Measurements from ENCODE around the gene CD109. TPM values are rescaled to one million over a fixed set of nuclear protein-coding genes. Genes with fewer than 3 reads are reported as not detected.
"Not testable (repeated sequence)": the region's sequence is repeated elsewhere in the genome, so short reads cannot be mapped to it uniquely, and the experiment has no call there.

CD109 gene
- polyA plus RNA-seq, 1 donor = 12.3 TPM

GRCh38 chr6:73796881-73797280 is 100.9 kb downstream of the CD109 start:
- DNase-seq = no peak

- DNase-seq = no peak
Observed at GRCh38 chr6:73797861-73798260, 101.9 kb downstream of the CD109 start.

GRCh38 chr6:73798592-73798991 is 102.6 kb downstream of the CD109 start:
- peak; percentile 48 for DNase-seq

GRCh38 chr6:73800997-73801396 is 105.0 kb downstream of the CD109 start:
- DNase-seq = no peak

GRCh38 chr6:73801652-73802268 is 105.8 kb downstream of the CD109 start:
- DNase-seq = no peak

- no peak for DNase-seq
Observed at GRCh38 chr6:73802366-73802765, 106.4 kb downstream of the CD109 start.

GRCh38 chr6:73803562-73804241 is 107.7 kb downstream of the CD109 start:
- DNase-seq = peak; percentile 12

- not testable (repeated sequence) for DNase-seq
Observed at GRCh38 chr6:73805221-73805620, 109.2 kb downstream of the CD109 start.

GRCh38 chr6:73805982-73806381 is 110.0 kb downstream of the CD109 start:
- DNase-seq = not testable (repeated sequence)

GRCh38 chr6:73811706-73812105 is 115.7 kb downstream of the CD109 start:
- DNase-seq = no peak

- peak; percentile 76 for DNase-seq
Observed at GRCh38 chr6:73817253-73817652, 121.2 kb downstream of the CD109 start.

- DNase-seq = no peak
Observed at GRCh38 chr6:73823046-73823735, 127.2 kb downstream of the CD109 start.

- DNase-seq = no peak
Observed at GRCh38 chr6:73823832-73824231, 127.8 kb downstream of the CD109 start.

GRCh38 chr6:73826571-73826970 is 130.6 kb downstream of the CD109 start:
- no peak for DNase-seq

GRCh38 chr6:73830119-73830518 is 134.1 kb downstream of the CD109 start:
- DNase-seq = no peak

GRCh38 chr6:73832313-73832712 is 136.3 kb downstream of the CD109 start:
- no peak for DNase-seq

- DNase-seq = not testable (repeated sequence)
Observed at GRCh38 chr6:73844696-73845095, 148.7 kb downstream of the CD109 start.

- DNase-seq = not testable (repeated sequence)
Observed at GRCh38 chr6:73851048-73851447, 155.0 kb downstream of the CD109 start.

- peak; percentile 83 for DNase-seq
Observed at GRCh38 chr6:73854998-73855718, 159.2 kb downstream of the CD109 start.

- DNase-seq = no peak
Observed at GRCh38 chr6:73857341-73857890, 161.4 kb downstream of the CD109 start.

- no peak for DNase-seq
Observed at GRCh38 chr6:73858376-73858775, 162.4 kb downstream of the CD109 start.

- DNase-seq = no peak
Observed at GRCh38 chr6:73860303-73860702, 164.3 kb downstream of the CD109 start.

- DNase-seq = no peak
Observed at GRCh38 chr6:73866305-73866704, 170.3 kb downstream of the CD109 start.

All from hindlimb muscle (tissue), 1 donor.